GM15510 (cell line): Measurements from ENCODE around the gene DUOXA1.

Experiments used
- POLR2A ChIP-seq: IDR thresholded peaks from 3 replicates; pipeline ENCODE4 v1.6.1; 2011; ENCODE audit warnings: borderline replicate concordance; ENCODE audit not compliant: insufficient read length; ENCODE audit errors: extremely low read depth

Gene DUOXA1

DNA sequence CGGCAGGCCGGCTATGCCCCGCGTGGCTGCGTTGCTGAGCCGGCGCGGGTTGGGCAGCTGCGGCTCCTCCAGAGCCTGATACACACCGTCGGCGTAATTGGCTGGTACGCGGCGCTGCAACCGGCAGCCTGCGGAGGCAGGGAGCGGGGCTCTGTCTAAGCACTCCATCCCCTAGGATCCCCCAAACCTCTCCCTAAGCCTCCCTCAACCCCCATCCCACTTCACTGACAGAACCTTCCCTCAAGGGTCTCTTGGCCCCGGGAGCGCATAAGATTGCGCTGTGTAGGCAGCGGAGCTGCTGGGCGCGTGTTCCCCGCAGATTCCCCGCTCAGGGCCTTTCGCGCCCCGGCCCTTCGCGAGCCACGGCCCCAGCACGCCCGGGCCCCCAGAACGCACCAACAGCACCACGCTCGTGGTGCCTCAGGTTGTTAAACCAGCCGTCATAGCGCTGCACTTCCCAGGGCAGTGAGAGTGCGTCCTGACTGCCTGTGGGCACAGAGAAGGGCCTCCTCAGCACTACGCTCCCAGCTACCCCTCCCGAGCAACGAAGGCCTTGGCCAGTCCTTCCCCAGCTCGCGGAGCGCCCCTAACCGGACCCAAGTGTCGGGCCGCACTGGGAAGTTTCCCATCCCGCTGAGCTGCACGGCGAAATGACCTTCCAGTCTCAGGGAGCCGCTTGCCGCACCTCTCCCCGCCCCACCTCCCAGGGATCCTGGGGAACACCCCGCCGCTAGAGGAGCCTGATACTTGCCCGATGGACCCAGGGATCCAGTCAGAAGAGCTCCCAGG is 16.9 kb downstream of the DUOXA1 start:
- TF ChIP-seq POLR2A = no peak

DNA sequence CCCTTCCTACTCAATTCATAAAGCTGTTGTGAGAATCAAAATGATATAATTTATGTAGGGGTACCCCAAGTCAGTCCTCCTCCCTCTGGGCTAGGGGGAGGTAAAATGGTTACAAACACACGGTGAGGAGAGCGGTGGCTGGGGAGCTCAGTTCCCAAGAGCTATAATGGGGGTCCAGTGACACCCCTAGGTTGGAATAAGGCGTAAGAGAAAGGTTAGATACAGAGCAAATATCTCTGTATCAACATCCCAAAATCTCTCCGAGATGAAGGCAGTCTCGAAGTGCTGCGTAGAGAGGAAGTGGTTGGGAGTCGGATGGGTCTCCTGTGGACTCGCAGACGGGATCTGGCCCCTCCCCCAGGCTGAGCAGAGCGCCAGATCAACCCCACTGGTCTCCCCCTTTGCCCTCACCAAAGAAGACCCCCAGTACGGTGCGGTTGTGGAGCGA is 17.5 kb downstream of the DUOXA1 start:
- no peak for TF ChIP-seq POLR2A

DNA sequence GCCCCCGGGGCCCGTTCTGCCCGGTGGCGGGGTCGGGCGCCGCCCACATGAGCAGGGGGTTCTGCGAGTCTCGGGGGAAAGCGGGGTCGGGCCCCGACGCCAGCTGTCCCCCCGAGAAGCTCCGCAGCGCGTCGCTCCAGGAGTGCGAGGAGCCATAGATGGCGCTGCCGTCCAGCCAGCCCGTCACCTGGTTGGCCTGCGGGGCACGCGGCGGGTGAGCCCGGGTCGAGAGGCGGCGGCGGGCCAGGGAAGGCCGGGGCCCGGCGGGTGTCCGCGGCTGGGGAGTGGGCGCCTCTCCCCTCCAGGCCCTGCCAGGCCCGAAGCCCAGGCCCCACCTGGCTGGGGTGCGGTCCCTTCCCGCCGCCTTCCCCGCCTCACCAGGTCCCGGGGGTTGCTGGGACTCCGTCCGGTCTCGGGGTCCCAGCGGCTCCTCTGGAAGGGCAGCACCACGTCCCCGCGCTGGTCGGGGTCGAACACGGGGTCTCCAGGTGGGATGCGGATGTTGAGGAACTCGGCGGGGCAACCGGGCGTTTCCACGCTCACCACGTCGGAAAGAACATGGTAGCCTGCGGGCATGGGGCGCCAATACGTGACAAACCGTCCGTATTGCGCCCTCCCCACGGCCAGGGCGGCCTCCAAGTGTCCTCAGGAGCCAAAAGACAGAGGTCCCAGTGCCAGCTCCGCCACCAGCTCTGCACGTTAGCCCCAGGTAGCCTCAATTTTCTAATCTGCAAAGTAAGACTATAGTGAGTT is 18.1 kb downstream of the DUOXA1 start:
- TF ChIP-seq POLR2A = no peak

DNA sequence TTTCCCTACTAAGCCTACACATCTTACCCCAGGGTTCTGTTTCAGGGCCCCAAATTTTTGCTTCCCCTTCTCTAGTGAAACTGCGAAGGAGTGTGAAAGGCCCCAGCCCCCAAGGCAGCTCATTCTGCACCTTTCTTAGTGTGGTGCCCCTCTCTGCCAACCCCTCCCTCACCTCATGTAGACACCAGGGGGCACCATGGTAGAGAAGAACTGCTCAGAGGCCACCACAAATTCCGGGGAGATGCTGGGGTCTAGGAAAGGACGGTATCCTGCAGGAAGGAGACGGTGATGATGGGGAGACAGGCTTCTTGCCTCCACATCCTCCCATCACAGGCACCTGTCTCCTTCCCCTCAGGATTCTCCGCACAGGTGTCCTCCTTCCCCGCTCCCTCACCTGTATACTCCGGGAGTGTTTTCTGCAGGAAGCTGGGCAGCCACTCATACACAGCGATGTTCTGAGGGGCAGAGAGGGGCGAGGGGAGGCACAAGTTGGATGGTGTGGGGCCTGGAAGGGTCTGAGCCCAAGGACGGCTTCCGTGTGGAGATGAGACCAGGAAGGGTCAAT is 19.3 kb downstream of the DUOXA1 start:
- TF ChIP-seq POLR2A = no peak

DNA sequence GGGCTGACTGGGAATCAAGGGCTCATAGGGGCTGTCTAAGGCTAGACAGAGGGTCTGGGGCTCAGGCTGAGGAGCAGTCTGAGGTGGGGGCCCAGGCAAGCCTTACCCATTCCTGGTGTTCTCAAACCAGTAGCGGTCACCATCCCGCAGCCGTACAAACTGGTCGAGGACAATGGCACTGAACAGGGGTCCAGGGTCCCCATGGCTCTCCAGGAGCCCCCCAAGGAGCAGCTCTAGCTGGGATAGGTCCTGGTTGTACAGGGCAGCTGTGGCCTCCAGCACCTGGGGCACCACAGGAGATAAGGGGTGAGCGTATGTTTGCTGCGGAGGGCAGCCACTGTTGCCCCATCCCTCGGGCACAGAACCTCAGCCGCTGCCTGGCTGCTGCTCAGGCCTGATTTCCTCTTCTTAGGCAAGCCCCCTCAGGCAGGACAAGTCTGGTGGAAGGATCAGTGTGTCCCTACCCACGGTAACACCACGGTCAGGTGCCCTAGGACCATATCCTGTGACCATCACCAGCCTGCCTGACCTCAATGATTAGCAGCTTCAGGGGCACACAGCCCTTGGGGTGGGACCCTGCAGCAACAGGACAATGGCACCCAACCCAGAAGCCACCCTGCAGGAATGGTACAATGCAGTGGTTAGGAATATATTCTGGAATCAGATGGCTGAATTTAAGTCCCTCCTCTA is 21.6 kb downstream of the DUOXA1 start:
- TF ChIP-seq POLR2A = no peak

DNA sequence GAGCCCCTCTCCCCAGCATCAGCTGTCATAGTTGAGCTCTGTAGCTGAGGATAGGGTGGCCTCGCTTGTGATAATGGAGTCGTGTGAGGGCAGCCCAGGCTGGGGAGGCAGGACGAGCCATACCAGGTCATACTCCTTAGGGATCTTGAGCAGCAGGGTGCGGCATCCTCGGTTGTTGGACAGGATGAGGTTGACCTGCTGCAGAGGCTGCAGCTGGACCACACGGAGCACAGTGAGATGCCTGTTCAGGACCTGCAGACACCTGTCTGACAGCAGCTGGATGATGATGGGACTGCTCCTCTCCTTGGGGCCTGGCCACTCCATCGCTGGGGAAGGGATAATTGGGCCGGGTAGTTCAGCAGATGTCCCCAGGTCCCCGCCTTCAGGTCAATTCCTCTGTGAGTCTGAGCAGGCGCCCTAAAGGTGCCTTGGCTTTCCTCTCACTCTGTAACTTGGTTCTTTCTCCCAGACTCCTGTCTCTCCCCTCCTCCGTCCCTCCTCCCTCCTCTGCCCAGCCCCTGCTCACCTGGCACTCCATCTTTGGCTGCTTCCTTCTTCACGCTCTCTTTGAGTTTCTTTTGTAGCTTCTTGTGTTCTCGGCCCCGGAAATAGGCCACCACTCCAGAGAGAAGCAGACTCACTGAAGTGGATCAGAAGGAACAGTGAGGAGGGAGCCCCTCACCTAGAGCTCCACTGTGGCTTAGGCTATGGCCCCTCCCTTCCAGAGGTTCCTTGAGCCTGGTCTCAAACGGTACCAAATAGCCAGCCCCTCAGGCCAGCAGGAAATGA is 23.5 kb downstream of the DUOXA1 start:
- no peak for TF ChIP-seq POLR2A

DNA sequence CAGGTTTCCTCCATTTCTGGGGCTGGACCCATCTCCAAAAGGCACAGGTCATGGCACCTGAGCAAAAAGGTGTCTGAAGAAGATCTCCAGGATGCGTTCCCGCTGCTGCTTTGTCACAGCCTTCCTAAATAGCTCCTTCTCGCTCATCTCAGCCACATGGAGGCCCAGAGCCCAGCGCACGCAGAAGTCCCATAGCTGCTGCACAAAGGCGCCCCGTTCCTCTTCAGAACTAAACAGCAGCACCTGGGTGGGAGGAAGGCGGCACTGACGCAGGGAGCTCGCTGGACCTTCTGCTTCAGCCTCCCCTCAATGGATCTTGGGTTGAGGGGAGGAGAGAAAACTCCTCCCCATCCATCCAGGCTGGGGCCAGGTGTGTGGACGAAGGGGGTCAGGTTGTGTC is 24.1 kb downstream of the DUOXA1 start:
- no peak for TF ChIP-seq POLR2A

DNA sequence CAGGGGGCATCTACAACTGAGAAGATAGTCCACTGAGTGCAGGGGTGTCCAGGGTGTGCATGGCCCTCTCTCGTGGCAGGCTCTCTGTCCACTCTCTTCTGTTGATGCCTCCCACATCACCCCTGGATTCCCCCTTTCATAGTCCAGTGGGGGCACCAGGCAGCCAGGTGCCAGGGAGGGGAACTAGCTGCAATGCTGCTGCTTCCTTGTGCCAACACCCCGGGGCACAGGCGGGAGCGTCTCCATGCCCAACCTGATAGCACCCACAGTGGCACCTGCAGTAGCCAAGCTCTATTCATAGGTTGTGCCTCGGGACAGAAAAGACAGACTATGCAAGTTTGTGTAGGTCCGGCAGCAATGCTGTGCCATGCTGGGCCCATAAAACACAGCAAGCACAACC is 27.5 kb downstream of the DUOXA1 start:
- no peak for TF ChIP-seq POLR2A

DNA sequence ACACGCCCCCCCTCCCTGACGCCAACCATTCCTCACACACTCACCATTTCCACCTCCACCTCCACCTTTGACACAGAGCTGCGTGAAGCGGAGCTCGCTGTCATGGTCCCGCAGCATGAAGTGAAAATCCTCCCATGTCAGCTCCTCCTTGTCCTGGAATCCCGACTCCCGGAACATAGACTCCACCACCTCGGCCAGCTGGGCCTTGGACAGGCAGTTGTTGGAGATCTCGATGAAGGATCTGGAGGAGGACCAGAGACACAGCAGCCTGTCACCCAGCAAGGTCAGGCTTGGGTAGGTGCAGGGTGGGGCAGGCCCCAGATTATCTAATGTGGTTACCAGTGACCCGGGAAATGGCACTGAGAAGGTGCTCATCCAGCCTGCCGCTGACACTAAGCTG is 27.9 kb downstream of the DUOXA1 start:
- TF ChIP-seq POLR2A = no peak

DNA sequence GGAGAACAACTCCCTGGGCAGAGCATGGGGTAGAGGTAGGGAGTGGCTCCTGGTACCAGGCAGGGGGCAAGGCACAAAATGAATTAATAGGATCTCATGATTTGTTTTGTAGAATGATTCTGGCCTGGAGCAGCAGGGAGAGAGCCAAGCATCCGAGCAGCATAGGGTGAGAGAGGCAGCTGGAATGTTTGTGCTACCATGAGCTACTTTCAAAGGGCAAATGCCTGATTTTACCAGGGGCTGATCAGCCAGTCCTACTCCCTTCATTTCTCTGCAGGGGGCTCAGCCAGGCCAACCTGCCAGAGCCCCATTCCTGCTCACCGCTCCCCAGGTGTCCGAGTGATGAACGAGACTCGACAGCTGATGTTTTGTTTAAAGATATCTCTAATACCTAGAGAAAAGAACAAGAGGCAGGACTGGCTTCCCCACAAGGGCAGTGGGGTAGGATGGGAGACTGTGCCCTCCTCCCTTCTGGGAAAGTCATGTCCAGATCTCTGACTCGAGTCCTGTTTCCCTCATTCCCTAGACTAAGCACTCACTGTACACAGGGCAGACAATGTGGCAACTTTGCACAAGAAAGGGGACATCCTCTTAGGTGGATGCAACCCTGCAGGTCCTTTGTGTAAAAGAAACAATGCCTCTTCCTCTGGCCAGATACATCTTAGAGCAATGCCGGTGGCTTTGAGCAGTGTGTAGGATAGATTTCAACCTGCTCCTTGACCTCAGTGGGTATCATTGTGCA is 28.6 kb downstream of the DUOXA1 start:
- no peak for TF ChIP-seq POLR2A

DNA sequence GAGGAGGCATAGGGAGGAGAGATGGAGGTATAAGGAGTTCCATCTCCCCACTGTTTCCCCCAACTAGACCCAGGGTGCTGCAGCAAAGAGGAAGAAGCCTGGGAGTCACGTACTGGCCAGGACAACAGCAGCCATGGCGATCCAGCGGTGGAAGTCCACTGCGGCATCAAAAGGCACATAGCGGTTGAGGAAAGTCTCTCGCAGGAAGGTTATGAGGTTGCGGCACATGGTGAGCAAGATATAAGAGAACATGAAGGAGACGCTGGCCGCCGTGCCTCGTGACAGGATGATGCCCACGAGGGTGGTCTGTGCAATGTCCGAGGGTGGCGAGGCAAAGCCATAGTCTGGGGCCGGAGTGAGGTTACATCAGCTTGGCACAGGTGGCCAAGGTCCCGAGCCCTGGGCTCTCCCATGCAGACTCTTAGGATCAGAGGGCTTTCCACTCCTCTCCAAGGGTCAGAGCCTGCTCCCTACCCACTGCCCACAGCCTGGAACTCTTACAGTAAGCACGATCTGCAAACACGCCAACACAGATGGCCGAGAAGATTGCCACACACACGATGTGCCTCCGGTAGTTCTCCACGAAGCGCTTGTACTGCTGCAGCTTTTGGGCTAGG is 30.0 kb downstream of the DUOXA1 start:
- no peak for TF ChIP-seq POLR2A

DNA sequence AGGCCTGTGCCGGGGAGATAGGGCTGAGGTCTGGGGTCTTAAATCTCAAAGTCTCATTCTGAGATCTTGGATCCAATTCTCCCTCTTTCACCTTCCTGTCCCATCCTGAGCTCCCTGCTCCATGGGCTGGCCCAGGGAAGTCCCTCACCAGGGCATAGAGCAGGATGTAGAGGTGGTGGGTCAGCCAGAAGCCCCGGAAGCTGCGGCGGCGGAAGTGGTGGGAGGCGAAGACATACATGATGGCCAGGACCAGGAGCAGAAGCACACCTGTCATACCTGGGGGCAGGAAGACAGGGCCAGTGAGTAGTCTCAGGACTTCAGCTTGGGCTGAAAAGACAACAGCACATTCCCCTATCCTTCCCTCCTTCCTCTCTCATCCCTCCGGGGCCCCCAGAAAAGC is 32.2 kb downstream of the DUOXA1 start:
- TF ChIP-seq POLR2A = no peak

DNA sequence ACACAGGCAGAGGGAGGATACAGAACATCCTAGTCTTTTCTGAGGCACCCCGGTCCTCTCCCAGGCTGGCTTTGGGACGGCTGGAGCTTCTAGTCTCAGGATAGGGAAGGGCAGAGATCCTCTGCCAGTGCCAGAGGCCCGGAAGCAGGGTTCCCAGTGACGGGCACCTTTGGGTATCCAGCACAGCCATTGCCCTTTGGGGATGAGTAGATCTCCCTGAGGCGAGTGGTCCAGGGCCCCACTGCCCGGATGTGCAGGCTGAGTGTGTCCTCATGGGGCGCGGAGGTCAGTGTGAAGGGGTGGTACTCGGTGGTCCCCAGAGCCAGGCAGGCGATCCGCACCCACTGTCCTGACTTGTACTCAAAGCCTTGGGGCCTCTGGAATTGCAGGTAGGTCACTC is 34.0 kb downstream of the DUOXA1 start:
- no peak for TF ChIP-seq POLR2A

DNA sequence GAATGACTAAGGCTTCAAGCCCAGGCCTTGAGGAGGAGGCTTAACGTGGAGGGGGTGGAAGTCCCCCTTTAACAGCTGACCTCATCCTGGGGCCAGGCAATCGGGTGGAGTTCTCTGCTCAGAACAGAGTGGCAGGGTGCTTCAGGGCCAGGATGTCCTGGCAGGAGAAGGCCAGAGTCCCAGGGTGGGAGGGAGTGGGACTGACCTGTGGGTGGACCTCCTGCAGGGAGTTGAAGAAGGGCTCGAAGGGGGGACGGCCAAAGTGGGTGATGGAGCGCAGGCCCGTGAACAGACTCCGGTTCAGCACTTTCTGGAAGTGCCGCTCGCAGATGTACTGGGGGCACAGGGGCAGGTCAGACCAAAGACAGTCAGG is 35.3 kb downstream of the DUOXA1 start:
- TF ChIP-seq POLR2A = no peak
